DOHH2 (cell line): ENCODE data around the gene TMEM221.

ENCODE experiments used
- H3F3A ChIP-seq: fragments of 200-600 bp; sonication (generic), shearing (Covaris generic); 2 replicates; pipeline ENCODE4 v1.6.0; 2016; ENCODE audit warnings: antibody characterized with exemption, mild to moderate bottlenecking; ENCODE audit not compliant: control insufficient read depth, insufficient read depth
- H3K27ac ChIP-seq: fragments of 200-600 bp; sonication (generic); 2 replicates; pipeline ENCODE4 v1.5.1; 2014; ENCODE audit warnings: low read depth, mild to moderate bottlenecking, low read length, moderate library complexity
- H3K27me3 ChIP-seq: fragments of 200-600 bp; sonication (generic); 2 replicates; pipeline ENCODE4 v1.6.1; 2014; ENCODE audit warnings: mild to moderate bottlenecking, low read length, mixed read lengths; ENCODE audit not compliant: control insufficient read depth
- H3K36me3 ChIP-seq: fragments of 200-600 bp; sonication (generic); 2 replicates; pipeline ENCODE4 v1.6.1; 2014; ENCODE audit warnings: mild to moderate bottlenecking, low read length, moderate library complexity, mixed read lengths; ENCODE audit not compliant: control insufficient read depth
- H3K4me1 ChIP-seq: fragments of 200-600 bp; sonication (generic); 2 replicates; pipeline ENCODE4 v1.6.1; 2014; ENCODE audit warnings: mild to moderate bottlenecking, low read length, mixed read lengths; ENCODE audit not compliant: control insufficient read depth
- H3K4me2 ChIP-seq: fragments of 200-600 bp; sonication (generic); 2 replicates; pipeline ENCODE4 v1.6.0; 2014; ENCODE audit warnings: mild to moderate bottlenecking, low read length, moderate library complexity
- H3K4me3 ChIP-seq: fragments of 200-600 bp; sonication (generic); 2 replicates; pipeline ENCODE4 v1.5.1; 2014; ENCODE audit warnings: mild to moderate bottlenecking, low read length, mixed read lengths
- H3K79me2 ChIP-seq: fragments of 200-600 bp; sonication (generic); 2 replicates; pipeline ENCODE4 v1.6.1; 2014; ENCODE audit warnings: mild to moderate bottlenecking, low read length, mixed read lengths; ENCODE audit not compliant: control insufficient read depth
- H3K9me2 ChIP-seq: fragments of 200-600 bp; sonication (generic); replicated peaks from 2 replicates; pipeline ENCODE4 v1.6.1; 2014; ENCODE audit warnings: mild to moderate bottlenecking, low read length, mixed read lengths; ENCODE audit not compliant: control insufficient read depth
- H3K9me3 ChIP-seq: fragments of 200-600 bp; sonication (generic); 2 replicates; pipeline ENCODE4 v1.6.1; 2014; ENCODE audit warnings: antibody characterized with exemption, low read length, mixed read lengths; ENCODE audit not compliant: control insufficient read depth, insufficient read depth
- H4K20me1 ChIP-seq: fragments of 200-600 bp; sonication (generic); 2 replicates; pipeline ENCODE4 v1.6.0; 2014; ENCODE audit warnings: low read depth, mild to moderate bottlenecking, antibody characterized with exemption, low read length, moderate library complexity; ENCODE audit not compliant: control insufficient read depth, insufficient read depth
- CTCF ChIP-seq: fragments of 200-600 bp; sonication (generic); IDR thresholded peaks from one replicate; pipeline ENCODE4 v1.5.1; 2014; ENCODE audit warnings: antibody characterized with exemption, mild to moderate bottlenecking, low read depth, low read length; ENCODE audit not compliant: poor library complexity, severe bottlenecking
- EZH2phosphoT487 ChIP-seq: fragments of 200-600 bp; sonication (generic); IDR thresholded peaks from 2 replicates; pipeline ENCODE4 v1.6.1; 2017; ENCODE audit warnings: borderline replicate concordance, mild to moderate bottlenecking, antibody characterized with exemption, low read length, moderate library complexity, mixed read lengths

Gene TMEM221

GRCh38 chr19:17415121-17415520 is 33.3 kb downstream of the TMEM221 start:
- no peak overlapping the region for H3K4me3 ChIP-seq
- no peak for TF ChIP-seq CTCF
- TF ChIP-seq EZH2phosphoT487, result no peak
- H3K4me1 ChIP-seq, result peaks cover 48% of the 10 kb centered on the region
- no peaks in the 10 kb centered on the region for H3K27me3 ChIP-seq
- no peaks in the 10 kb centered on the region for H4K20me1 ChIP-seq
- H3K36me3 ChIP-seq, result peaks cover 47% of the 10 kb centered on the region
- H3K9me3 ChIP-seq, result no peaks in the 10 kb centered on the region
- H3K4me2 ChIP-seq, result no peak overlapping the region
- no peaks in the 10 kb centered on the region for H3K9me2 ChIP-seq
- H3K79me2 ChIP-seq, result peaks cover 45% of the 10 kb centered on the region
- H3F3A ChIP-seq, result peaks cover 22% of the 10 kb centered on the region
- H3K27ac ChIP-seq, result peak overlapping the region; percentile 94; the same call in 1 of the 2 replicates

- H4K20me1 ChIP-seq, result no peaks in the 10 kb centered on the region
- H3K9me2 ChIP-seq, result no peaks in the 10 kb centered on the region
- no peaks in the 10 kb centered on the region for H3K9me3 ChIP-seq
- H3K27me3 ChIP-seq, result no peaks in the 10 kb centered on the region
- no peak overlapping the region for H3K4me3 ChIP-seq
- TF ChIP-seq EZH2phosphoT487, result no peak
- TF ChIP-seq CTCF, result no peak
- H3K79me2 ChIP-seq, result peaks cover 49% of the 10 kb centered on the region
- H3K4me2 ChIP-seq, result no peak overlapping the region; the same call in 1 of the 2 replicates
- peaks cover 52% of the 10 kb centered on the region for H3K36me3 ChIP-seq
- H3K4me1 ChIP-seq, result peaks cover 54% of the 10 kb centered on the region
- H3F3A ChIP-seq, result peaks cover 22% of the 10 kb centered on the region
- peak overlapping the region; percentile 94 for H3K27ac ChIP-seq
These were observed 34.4 kb downstream of the TMEM221 start for GRCh38 chr19:17414097-17414496.

GRCh38 chr19:17411801-17412200 is 36.7 kb downstream of the TMEM221 start:
- no peak for TF ChIP-seq EZH2phosphoT487
- TF ChIP-seq CTCF, result no peak
- Histone ChIP-seq H3K27me3 (no peaks in the 10 kb centered on the region), H3F3A (peaks cover 23% of the 10 kb centered on the region), H4K20me1 (no peaks in the 10 kb centered on the region), H3K4me3 (peak overlapping the region; percentile 59), H3K9me3 (no peaks in the 10 kb centered on the region), H3K4me1 (peaks cover 48% of the 10 kb centered on the region), H3K79me2 (peaks cover 68% of the 10 kb centered on the region), H3K9me2 (no peaks in the 10 kb centered on the region), H3K4me2 (peak overlapping the region; percentile 80), H3K36me3 (peaks cover 52% of the 10 kb centered on the region), H3K27ac (peak overlapping the region; percentile 94)

GRCh38 chr19:17409990-17410389 is 38.5 kb downstream of the TMEM221 start:
- H3K27me3 ChIP-seq, result no peaks in the 10 kb centered on the region
- peak overlapping the region; percentile 44; the same call in 1 of the 2 replicates for H3K27ac ChIP-seq
- H3K9me2 ChIP-seq, result no peaks in the 10 kb centered on the region
- peak overlapping the region; percentile 18 for H3K4me3 ChIP-seq
- H3K36me3 ChIP-seq, result peaks cover 46% of the 10 kb centered on the region
- H3K79me2 ChIP-seq, result peaks cover 85% of the 10 kb centered on the region
- peaks cover 32% of the 10 kb centered on the region for H3F3A ChIP-seq
- peaks cover 59% of the 10 kb centered on the region for H3K4me1 ChIP-seq
- TF ChIP-seq CTCF (no peak), EZH2phosphoT487 (no peak)
- no peaks in the 10 kb centered on the region for H4K20me1 ChIP-seq
- no peaks in the 10 kb centered on the region for H3K9me3 ChIP-seq
- peak overlapping the region; percentile 30 for H3K4me2 ChIP-seq
